ENCODE data around the gene GLT1D1.

Gene GLT1D1

GRCh38 chr12:128933926-128934325 lies 80.6 kb downstream of the GLT1D1 start:
- DNase-seq, result no peak
- no peak for TF ChIP-seq CTCF (IDR thresholded peaks at IDR 0.05; ENCODE audit: low read depth, low read length)
- Histone ChIP-seq H3K9me3 (ENCODE audit: severe bottlenecking) (no peaks in the 10 kb centered on the region), H3K27me3 (ENCODE audit: insufficient read depth, low read depth, severe bottlenecking) (no peaks in the 10 kb centered on the region), H3K27ac (no peak overlapping the region), H3K36me3 (no peaks in the 10 kb centered on the region), H3K4me3 (ENCODE audit: low read depth, low read length) (no peak overlapping the region)

- DNase-seq, result no peak
- Histone ChIP-seq H3K4me3 (ENCODE audit: low read depth, low read length) (no peak overlapping the region), H3K9me3 (ENCODE audit: severe bottlenecking) (no peaks in the 10 kb centered on the region), H3K27ac (no peak overlapping the region), H3K36me3 (no peaks in the 10 kb centered on the region), H3K27me3 (ENCODE audit: insufficient read depth, low read depth, severe bottlenecking) (no peaks in the 10 kb centered on the region)
- no peak for TF ChIP-seq CTCF (IDR thresholded peaks at IDR 0.05; ENCODE audit: low read depth, low read length)
Measured at GRCh38 chr12:128938886-128939285, 85.6 kb downstream of the GLT1D1 start.

- no peaks in the 10 kb centered on the region for H3K9me3 ChIP-seq (ENCODE audit: severe bottlenecking)
- H3K36me3 ChIP-seq, result no peaks in the 10 kb centered on the region
- no peak for TF ChIP-seq CTCF (IDR thresholded peaks at IDR 0.05; ENCODE audit: low read depth, low read length)
- no peaks in the 10 kb centered on the region for H3K27me3 ChIP-seq (ENCODE audit: insufficient read depth, low read depth, severe bottlenecking)
- H3K4me3 ChIP-seq (ENCODE audit: low read depth, low read length), result no peak overlapping the region
- no peak overlapping the region for H3K27ac ChIP-seq
- DNase-seq, result no peak
Measured at GRCh38 chr12:128940090-128940888, 87.0 kb downstream of the GLT1D1 start.

- no peak overlapping the region for H3K27ac ChIP-seq
- DNase-seq, result no peak
- no peaks in the 10 kb centered on the region for H3K27me3 ChIP-seq (ENCODE audit: insufficient read depth, low read depth, severe bottlenecking)
Measured at GRCh38 chr12:128940974-128941373, 87.7 kb downstream of the GLT1D1 start.

GRCh38 chr12:128942960-128943477 lies 89.7 kb downstream of the GLT1D1 start:
- DNase-seq, result no peak
- no peak overlapping the region for H3K27ac ChIP-seq
- H3K4me3 ChIP-seq (ENCODE audit: low read depth, low read length), result no peak overlapping the region
- H3K36me3 ChIP-seq, result no peaks in the 10 kb centered on the region
- H3K9me3 ChIP-seq (ENCODE audit: severe bottlenecking), result no peaks in the 10 kb centered on the region
- H3K27me3 ChIP-seq (ENCODE audit: insufficient read depth, low read depth, severe bottlenecking), result no peaks in the 10 kb centered on the region
- no peak for TF ChIP-seq CTCF (IDR thresholded peaks at IDR 0.05; ENCODE audit: low read depth, low read length)

More at GRCh38 chr12:128940974-128941373, 87.7 kb downstream of the GLT1D1 start:
- Histone ChIP-seq H3K4me3 (ENCODE audit: low read depth, low read length) (no peak overlapping the region), H3K36me3 (no peaks in the 10 kb centered on the region), H3K9me3 (ENCODE audit: severe bottlenecking) (no peaks in the 10 kb centered on the region)
- TF ChIP-seq CTCF (IDR thresholded peaks at IDR 0.05; ENCODE audit: low read depth, low read length), result no peak

Measured in WERI-Rb-1 (cell line).